Measurements from ENCODE around the gene C6orf58.
"Not testable (repeated sequence)": the region's sequence is repeated elsewhere in the genome, so short reads cannot be mapped to it uniquely, and the experiment has no call there.

C6orf58 gene

GRCh38 chr6:127570739-127571389, 6.1 kb upstream of the C6orf58 start:
- Mint-ChIP-seq H3K4me3 (no peak overlapping the region), H3K9me3 (no peaks in the 10 kb centered on the region), H3K4me1 (peaks cover 6% of the 10 kb centered on the region), H3K27me3 (no peaks in the 10 kb centered on the region), H3K27ac (no peak overlapping the region), H3K36me3 (no peaks in the 10 kb centered on the region)
- CTCF ChIA-PET = no interaction called here
- DNase-seq = no peak

GRCh38 chr6:127578900-127579299, 1.9 kb downstream of the C6orf58 start:
- Mint-ChIP-seq H3K27me3 (peaks cover 3% of the 10 kb centered on the region), H3K27ac (no peak overlapping the region), H3K4me1 (no peaks in the 10 kb centered on the region), H3K36me3 (no peaks in the 10 kb centered on the region), H3K9me3 (no peaks in the 10 kb centered on the region), H3K4me3 (no peak overlapping the region)
- DNase-seq = no peak
- CTCF ChIA-PET = no interaction called here

- peaks cover 3% of the 10 kb centered on the region for H3K27me3 Mint-ChIP-seq
- no peak overlapping the region for H3K4me3 Mint-ChIP-seq
- no peak overlapping the region for H3K27ac Mint-ChIP-seq
- H3K36me3 Mint-ChIP-seq = no peaks in the 10 kb centered on the region
- CTCF ChIA-PET = no interaction called here
- H3K9me3 Mint-ChIP-seq = no peaks in the 10 kb centered on the region
- no peak for DNase-seq
- peaks cover 2% of the 10 kb centered on the region for H3K4me1 Mint-ChIP-seq
These were observed 4.6 kb downstream of the C6orf58 start for GRCh38 chr6:127581576-127581975.

- DNase-seq = no peak
- Mint-ChIP-seq H3K27ac (no peak overlapping the region), H3K4me3 (no peak overlapping the region), H3K27me3 (no peaks in the 10 kb centered on the region), H3K4me1 (peaks cover 2% of the 10 kb centered on the region), H3K36me3 (no peaks in the 10 kb centered on the region), H3K9me3 (no peaks in the 10 kb centered on the region)
- CTCF ChIA-PET = no interaction called here
These were observed 5.9 kb downstream of the C6orf58 start for GRCh38 chr6:127582777-127583462.

GRCh38 chr6:127585123-127585522, 8.1 kb downstream of the C6orf58 start:
- H3K9me3 Mint-ChIP-seq = no peaks in the 10 kb centered on the region
- no peak overlapping the region for H3K27ac Mint-ChIP-seq
- DNase-seq = no peak

GRCh38 chr6:127586372-127586771, 9.4 kb downstream of the C6orf58 start:
- Mint-ChIP-seq H3K9me3 (no peaks in the 10 kb centered on the region), H3K27ac (no peak overlapping the region), H3K36me3 (no peaks in the 10 kb centered on the region), H3K4me3 (no peak overlapping the region), H3K27me3 (no peaks in the 10 kb centered on the region), H3K4me1 (peaks cover 2% of the 10 kb centered on the region)
- no peak for DNase-seq
- CTCF ChIA-PET = no interaction called here

More at GRCh38 chr6:127585123-127585522, 8.1 kb downstream of the C6orf58 start:
- Mint-ChIP-seq H3K4me3 (no peak overlapping the region), H3K27me3 (no peaks in the 10 kb centered on the region), H3K36me3 (no peaks in the 10 kb centered on the region), H3K4me1 (peaks cover 2% of the 10 kb centered on the region)
- CTCF ChIA-PET = no interaction called here

GRCh38 chr6:127587875-127588274, 10.9 kb downstream of the C6orf58 start:
- DNase-seq = no peak
- Mint-ChIP-seq H3K4me3 (no peak overlapping the region), H3K4me1 (peaks cover 2% of the 10 kb centered on the region), H3K36me3 (no peaks in the 10 kb centered on the region), H3K27me3 (no peaks in the 10 kb centered on the region), H3K9me3 (no peaks in the 10 kb centered on the region), H3K27ac (no peak overlapping the region)
- CTCF ChIA-PET = no interaction called here

GRCh38 chr6:127589135-127589534, 12.2 kb downstream of the C6orf58 start:
- Mint-ChIP-seq H3K27ac (no peak overlapping the region), H3K9me3 (no peaks in the 10 kb centered on the region), H3K4me3 (no peak overlapping the region), H3K36me3 (no peaks in the 10 kb centered on the region), H3K27me3 (no peaks in the 10 kb centered on the region), H3K4me1 (peaks cover 2% of the 10 kb centered on the region)
- CTCF ChIA-PET = no interaction called here
- no peak for DNase-seq

GRCh38 chr6:127590344-127590743, 13.4 kb downstream of the C6orf58 start:
- no peak for DNase-seq
- Mint-ChIP-seq H3K27me3 (no peaks in the 10 kb centered on the region), H3K4me1 (peaks cover 2% of the 10 kb centered on the region), H3K9me3 (no peaks in the 10 kb centered on the region), H3K4me3 (no peak overlapping the region), H3K27ac (no peak overlapping the region), H3K36me3 (no peaks in the 10 kb centered on the region)
- CTCF ChIA-PET = no interaction called here

- Mint-ChIP-seq H3K4me3 (no peak overlapping the region), H3K4me1 (no peaks in the 10 kb centered on the region), H3K36me3 (no peaks in the 10 kb centered on the region), H3K27me3 (no peaks in the 10 kb centered on the region), H3K9me3 (no peaks in the 10 kb centered on the region), H3K27ac (no peak overlapping the region)
- CTCF ChIA-PET = no interaction called here
- DNase-seq = no peak
These were observed 16.0 kb downstream of the C6orf58 start for GRCh38 chr6:127592964-127593363.

GRCh38 chr6:127593456-127593855, 16.5 kb downstream of the C6orf58 start:
- DNase-seq, CTCF ChIA-PET, H3K9me3 Mint-ChIP-seq, H3K27ac Mint-ChIP-seq, H3K4me3 Mint-ChIP-seq, H3K4me1 Mint-ChIP-seq, H3K36me3 Mint-ChIP-seq, H3K27me3 Mint-ChIP-seq: not testable (repeated sequence)

- no peak for DNase-seq
- CTCF ChIA-PET = interaction anchor here (1.0 to 1.3 kb wide), 2 partner anchors 722 to 1125 kb away, joined by 3 to 4 read pairs; no protein-coding TSS in a partner anchor
- Mint-ChIP-seq H3K9me3 (no peaks in the 10 kb centered on the region), H3K4me1 (no peaks in the 10 kb centered on the region), H3K27ac (no peak overlapping the region), H3K4me3 (no peak overlapping the region), H3K36me3 (no peaks in the 10 kb centered on the region), H3K27me3 (no peaks in the 10 kb centered on the region)
These were observed 29.2 kb downstream of the C6orf58 start for GRCh38 chr6:127606131-127606562.

GRCh38 chr6:127608554-127609270, 31.7 kb downstream of the C6orf58 start:
- CTCF ChIA-PET = no interaction called here
- H3K9me3 Mint-ChIP-seq = no peaks in the 10 kb centered on the region
- no peaks in the 10 kb centered on the region for H3K27me3 Mint-ChIP-seq
- DNase-seq = no peak
- no peak overlapping the region for H3K4me3 Mint-ChIP-seq
- no peak overlapping the region for H3K27ac Mint-ChIP-seq
- H3K4me1 Mint-ChIP-seq = no peaks in the 10 kb centered on the region
- H3K36me3 Mint-ChIP-seq = no peaks in the 10 kb centered on the region

- Mint-ChIP-seq H3K4me3 (no peak overlapping the region), H3K9me3 (no peaks in the 10 kb centered on the region), H3K4me1 (no peaks in the 10 kb centered on the region), H3K36me3 (no peaks in the 10 kb centered on the region), H3K27me3 (no peaks in the 10 kb centered on the region), H3K27ac (no peak overlapping the region)
- no peak for DNase-seq
- CTCF ChIA-PET = no interaction called here
These were observed 41.8 kb downstream of the C6orf58 start for GRCh38 chr6:127618729-127619128.

- CTCF ChIA-PET = interaction anchor here (0.7 kb wide), 1 partner anchor 11 kb away, joined by 3 read pairs; no protein-coding TSS in a partner anchor
- no peaks in the 10 kb centered on the region for H3K36me3 Mint-ChIP-seq
- H3K9me3 Mint-ChIP-seq = no peaks in the 10 kb centered on the region
- DNase-seq = no peak
- no peaks in the 10 kb centered on the region for H3K4me1 Mint-ChIP-seq
- H3K4me3 Mint-ChIP-seq = no peak overlapping the region
- H3K27me3 Mint-ChIP-seq = no peaks in the 10 kb centered on the region
- no peak overlapping the region for H3K27ac Mint-ChIP-seq
These were observed 53.8 kb downstream of the C6orf58 start for GRCh38 chr6:127630800-127631199.

Data from activated naive CD4-positive, alpha-beta T cell treated with anti-CD3 and anti-CD28 coated beads, Interleukin-2, amount 10 ng/mL, durations not matched to agents 7 days and 5 days (primary cell).